LNCAP (cell line): ENCODE results near the gene LEUTX.

ENCODE experiments used
- TF ChIP-seq, protein P1 (sequence below): fragments of 450-650 bp; IDR thresholded peaks from 2 replicates; pipeline ENCODE4 v1.5.1; 2017; ENCODE audit warnings: mild to moderate bottlenecking

LEUTX gene

DNA sequence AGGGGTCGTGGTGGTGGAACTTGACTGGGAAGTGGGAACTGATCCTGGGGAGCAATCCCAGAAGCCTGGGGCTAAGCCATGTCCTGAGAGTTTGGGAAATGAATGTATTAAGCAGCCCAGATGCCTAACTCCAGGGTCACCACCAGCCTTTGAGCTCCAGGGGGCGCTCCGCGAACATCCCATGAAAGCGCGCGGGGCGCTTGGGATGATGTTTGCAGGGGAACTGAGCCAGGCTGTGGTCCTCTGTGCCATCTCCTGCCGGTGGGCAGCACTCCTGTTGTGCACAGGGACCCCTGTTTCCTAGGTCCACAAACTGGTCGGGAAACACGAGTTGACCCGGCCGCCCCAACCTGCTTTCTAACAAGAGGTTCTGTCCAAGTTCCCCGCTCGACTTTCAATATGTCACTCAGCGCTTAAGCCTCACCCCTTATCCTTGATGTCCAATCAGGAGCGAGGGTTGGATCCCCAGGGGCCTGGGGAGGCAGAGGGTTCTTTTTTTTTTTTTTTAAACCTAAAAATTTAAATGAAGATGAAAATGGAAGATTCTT, 14.4 kb downstream of the LEUTX start:
- TF ChIP-seq, protein P1, sequence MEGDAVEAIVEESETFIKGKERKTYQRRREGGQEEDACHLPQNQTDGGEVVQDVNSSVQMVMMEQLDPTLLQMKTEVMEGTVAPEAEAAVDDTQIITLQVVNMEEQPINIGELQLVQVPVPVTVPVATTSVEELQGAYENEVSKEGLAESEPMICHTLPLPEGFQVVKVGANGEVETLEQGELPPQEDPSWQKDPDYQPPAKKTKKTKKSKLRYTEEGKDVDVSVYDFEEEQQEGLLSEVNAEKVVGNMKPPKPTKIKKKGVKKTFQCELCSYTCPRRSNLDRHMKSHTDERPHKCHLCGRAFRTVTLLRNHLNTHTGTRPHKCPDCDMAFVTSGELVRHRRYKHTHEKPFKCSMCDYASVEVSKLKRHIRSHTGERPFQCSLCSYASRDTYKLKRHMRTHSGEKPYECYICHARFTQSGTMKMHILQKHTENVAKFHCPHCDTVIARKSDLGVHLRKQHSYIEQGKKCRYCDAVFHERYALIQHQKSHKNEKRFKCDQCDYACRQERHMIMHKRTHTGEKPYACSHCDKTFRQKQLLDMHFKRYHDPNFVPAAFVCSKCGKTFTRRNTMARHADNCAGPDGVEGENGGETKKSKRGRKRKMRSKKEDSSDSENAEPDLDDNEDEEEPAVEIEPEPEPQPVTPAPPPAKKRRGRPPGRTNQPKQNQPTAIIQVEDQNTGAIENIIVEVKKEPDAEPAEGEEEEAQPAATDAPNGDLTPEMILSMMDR, result peak; percentile 92

DNA sequence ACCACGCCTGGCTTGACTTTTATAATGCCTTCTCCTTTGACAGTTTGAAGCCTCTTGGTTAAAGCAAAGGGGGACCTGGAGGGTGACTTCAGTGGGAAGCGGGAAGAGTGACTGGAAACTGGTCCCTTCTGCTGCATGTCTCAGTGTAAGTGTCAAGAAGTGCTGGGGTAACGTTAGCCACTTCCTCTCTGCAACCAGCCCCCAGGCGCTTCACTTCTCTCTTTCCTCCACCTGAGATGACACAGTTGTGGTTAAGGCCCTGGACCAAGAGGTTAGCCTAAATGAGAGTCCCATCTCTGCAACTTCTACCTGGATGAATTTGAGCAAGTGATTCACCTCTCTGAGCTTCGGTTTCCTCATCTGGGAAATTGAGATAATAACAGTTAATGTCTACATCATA, 16.3 kb downstream of the LEUTX start:
- TF ChIP-seq, protein P1, result no peak

DNA sequence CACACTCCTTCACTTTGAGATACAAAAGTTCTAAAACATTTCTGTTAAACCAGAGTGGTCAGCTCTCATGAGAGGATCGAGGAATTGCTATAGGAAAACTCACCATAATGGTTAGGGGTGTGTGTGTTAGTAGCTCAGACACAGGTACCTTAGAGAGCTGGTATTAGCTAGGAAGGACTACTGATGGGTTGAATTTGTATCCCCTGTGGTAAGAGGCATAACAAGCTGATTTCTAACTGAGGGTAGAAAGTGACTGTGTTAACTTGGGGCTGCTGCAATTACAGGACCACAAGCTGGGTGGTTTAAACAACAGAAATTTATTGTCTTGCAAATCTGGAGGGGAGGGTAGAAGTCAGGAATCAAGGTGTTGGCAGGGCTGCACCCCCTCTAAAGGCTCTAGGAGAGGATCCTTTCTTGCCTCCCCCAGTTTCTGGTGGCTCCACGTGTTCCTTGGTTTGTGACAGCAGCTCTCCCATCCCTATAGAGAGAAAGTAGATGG, 17.4 kb downstream of the LEUTX start:
- TF ChIP-seq, protein P1, result no peak

DNA sequence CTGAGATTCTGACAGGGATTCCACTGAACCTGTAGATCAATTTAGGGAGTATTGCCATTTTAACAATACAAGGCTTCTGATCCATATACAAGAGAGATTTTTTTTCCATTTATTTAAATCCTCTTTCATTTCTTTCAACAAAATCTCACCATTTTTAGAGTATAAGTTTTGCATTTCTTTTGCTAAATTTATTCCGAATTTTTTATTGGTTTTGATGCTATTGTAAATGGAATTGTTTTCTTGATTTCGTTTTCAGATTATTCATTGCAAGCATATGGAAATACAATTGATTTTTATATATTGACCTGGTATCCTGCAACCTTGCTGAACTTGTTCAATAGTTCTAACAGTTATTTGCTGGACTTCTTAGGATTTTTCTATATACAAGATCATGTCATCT, 18.4 kb downstream of the LEUTX start:
- TF ChIP-seq, protein P1, result no peak

DNA sequence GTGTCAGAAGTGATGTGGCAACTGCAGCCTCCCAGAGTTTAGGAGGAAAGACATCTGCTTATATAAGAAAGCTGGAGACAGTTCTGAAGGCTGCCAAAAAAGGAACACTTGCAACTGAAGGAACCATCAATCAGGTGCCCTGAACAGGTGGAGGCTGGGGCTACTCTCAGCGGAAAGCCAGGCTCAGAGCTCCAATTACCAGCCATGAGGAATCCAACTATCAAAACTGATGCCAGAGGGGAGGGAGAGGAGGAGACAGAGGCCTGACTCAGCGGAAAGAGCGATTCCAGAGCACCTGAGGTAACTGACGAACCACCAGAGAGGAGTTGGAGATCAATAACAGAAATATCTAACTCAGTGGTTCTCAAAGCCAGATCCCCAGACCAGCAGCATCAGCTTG, 24.3 kb downstream of the LEUTX start:
- TF ChIP-seq, protein P1, result no peak

DNA sequence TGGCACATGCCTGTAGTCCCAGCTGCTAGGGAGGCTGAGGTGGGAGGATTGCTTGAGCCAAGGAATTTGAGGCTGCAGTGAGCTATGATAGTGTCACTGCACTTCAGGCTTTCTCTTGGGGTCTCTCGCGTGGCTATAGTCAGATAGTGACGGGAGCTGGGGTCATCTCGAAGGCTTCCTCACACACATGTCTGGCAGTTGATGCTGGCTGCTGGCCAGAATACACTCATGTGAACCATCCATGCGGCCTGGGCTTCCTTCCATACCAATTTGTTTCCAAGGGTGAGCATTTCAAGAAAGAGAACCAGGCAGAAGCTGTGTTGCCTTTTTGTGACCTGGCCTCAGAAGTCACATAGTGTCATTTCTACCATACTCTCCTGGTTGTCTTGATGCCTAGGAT, 26.4 kb downstream of the LEUTX start:
- TF ChIP-seq, protein P1, result no peak

DNA sequence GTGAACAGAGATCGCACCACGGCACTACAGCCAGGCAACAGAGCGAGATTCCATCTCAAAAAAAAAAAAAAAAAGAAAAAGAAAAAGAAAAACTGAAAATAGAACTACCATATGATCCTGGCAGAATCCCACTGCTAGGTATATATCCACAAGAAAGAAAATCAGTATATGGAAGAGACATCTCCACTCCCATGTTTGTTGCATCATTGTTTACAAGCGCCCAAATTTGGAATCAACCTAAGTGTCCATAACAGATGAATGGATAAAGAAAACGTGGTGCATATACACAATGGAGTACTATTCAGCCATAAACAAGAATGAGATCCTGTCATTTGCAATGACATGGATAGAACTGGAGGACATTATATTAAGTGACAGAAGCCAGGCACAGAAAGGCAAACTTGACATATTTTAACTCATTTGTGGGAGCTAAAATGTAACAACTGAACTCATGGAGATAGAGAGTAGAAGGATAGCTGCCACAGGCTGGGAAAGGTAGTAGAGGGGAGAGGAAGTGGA, 29.3 kb downstream of the LEUTX start:
- TF ChIP-seq, protein P1, result no peak

DNA sequence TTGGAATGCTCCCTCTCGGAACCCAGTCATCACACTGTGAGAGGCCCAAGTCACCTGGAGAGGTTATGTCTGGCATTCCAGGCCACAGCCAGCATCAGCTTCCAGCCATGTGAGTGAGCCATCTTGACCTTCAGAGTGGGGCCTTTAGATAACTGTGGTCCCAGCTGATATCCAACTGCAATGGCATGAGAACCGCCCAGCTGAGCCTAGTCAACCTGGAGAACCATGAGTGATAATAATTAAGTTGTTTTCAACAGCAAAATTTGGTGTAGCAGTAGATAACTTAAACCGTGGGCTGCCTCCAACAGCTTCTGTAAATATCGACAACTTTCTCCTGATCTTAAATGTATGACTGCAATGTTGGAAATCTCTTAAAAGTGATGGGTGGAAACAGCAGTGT, 30.7 kb downstream of the LEUTX start:
- TF ChIP-seq, protein P1, result no peak
